ENCODE results near the gene MYO7B. TPM values are rescaled to one million over a fixed set of nuclear protein-coding genes. Genes with fewer than 3 reads are reported as not detected.

The MYO7B gene
- total and polyA plus RNA-seq, 9 of the 15 experiments (the other 6 are each of a cell fraction or from before 2014, with no cell fraction given): 0.08 TPM; not detected in 8

DNA sequence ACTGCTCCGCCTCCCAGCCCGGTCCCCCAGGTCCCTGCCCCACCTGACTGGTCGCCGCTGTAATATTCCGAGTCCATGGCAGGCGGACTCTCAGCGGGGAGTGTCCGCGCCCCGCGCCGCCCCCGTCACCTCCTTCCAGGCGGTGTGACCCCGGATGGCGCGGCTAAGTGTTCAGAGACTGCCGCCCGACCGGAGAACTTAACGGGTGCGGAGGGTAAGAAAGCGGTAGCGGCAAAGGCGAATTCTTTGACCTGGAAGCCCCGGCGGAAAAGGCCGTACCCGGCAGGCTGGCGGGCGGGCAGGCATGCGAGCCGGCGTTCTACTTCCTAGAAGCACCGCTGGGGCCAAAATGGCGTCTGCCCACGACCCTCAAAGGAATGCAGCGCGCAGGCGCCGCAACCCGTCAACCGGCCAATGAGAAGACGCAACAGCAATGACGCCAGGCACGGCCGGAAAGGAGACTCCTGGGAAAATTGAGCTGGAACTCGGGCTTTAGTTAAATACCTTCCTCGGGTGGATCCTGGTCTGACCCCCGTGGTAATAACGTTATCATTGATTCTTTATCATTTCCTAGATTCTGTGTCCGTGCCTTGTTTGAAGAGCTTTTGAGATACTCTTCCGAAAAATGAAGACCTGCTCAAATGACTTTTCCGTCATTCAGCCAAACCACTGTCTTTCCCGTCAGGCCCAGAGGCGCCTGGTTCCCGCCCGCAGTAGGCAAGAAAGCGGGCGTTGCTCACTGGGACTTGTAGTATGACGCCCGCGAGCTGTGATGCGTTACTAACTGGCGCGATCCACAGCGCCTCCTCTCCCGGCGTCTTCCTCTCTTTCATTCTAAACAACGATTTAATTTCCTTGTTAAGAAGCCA, 9.1 kb upstream of the MYO7B start, which contains the start of gene IWS1 (continued):
- TF ChIP-seq, protein P1, sequence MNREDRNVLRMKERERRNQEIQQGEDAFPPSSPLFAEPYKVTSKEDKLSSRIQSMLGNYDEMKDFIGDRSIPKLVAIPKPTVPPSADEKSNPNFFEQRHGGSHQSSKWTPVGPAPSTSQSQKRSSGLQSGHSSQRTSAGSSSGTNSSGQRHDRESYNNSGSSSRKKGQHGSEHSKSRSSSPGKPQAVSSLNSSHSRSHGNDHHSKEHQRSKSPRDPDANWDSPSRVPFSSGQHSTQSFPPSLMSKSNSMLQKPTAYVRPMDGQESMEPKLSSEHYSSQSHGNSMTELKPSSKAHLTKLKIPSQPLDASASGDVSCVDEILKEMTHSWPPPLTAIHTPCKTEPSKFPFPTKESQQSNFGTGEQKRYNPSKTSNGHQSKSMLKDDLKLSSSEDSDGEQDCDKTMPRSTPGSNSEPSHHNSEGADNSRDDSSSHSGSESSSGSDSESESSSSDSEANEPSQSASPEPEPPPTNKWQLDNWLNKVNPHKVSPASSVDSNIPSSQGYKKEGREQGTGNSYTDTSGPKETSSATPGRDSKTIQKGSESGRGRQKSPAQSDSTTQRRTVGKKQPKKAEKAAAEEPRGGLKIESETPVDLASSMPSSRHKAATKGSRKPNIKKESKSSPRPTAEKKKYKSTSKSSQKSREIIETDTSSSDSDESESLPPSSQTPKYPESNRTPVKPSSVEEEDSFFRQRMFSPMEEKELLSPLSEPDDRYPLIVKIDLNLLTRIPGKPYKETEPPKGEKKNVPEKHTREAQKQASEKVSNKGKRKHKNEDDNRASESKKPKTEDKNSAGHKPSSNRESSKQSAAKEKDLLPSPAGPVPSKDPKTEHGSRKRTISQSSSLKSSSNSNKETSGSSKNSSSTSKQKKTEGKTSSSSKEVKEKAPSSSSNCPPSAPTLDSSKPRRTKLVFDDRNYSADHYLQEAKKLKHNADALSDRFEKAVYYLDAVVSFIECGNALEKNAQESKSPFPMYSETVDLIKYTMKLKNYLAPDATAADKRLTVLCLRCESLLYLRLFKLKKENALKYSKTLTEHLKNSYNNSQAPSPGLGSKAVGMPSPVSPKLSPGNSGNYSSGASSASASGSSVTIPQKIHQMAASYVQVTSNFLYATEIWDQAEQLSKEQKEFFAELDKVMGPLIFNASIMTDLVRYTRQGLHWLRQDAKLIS (CRISPR knock-in tag; IDR thresholded peaks at IDR 0.05): no peak; the same call in 1 of the 2 replicates
- peak; percentile 49 to 67; a peak in 3 of 4 replicates for TF ChIP-seq SIX5 (IDR thresholded peaks at IDR 0.05; ENCODE audit: borderline replicate concordance in 1 of 2, insufficient read depth in 1 of 2, low read depth in 1 of 2, low read length in 2 of 2)
- no peak for TF ChIP-seq ESRRB (CRISPR knock-in tag; IDR thresholded peaks at IDR 0.05; ENCODE audit: borderline replicate concordance)
- TF ChIP-seq FOXA3 (CRISPR knock-in tag; conservative IDR thresholded peaks at IDR 0.05 in 1 of 2, IDR thresholded peaks at IDR 0.05 in 1 of 2): no peak

Measured in K562 (cell line).